SU-DHL-6 (cell line): ENCODE data around the gene CDH13.

Source experiments
- H2AFZ ChIP-seq: fragments of 200-600 bp; sonication (generic); 2 replicates; pipeline ENCODE4 v1.6.1; 2014; ENCODE audit warnings: low read depth, mild to moderate bottlenecking, moderate library complexity, mixed read lengths, antibody characterized with exemption, low read length; ENCODE audit not compliant: severe bottlenecking
- H3F3A ChIP-seq: fragments of 200-600 bp; shearing (Covaris generic); 2 replicates; pipeline ENCODE4 v1.6.0; 2016; ENCODE audit warnings: antibody characterized with exemption, mild to moderate bottlenecking; ENCODE audit not compliant: insufficient read depth
- H3K27ac ChIP-seq: fragments of 200-600 bp; sonication (generic); 2 replicates; pipeline ENCODE4 v1.5.1; 2016; ENCODE audit warnings: low read depth, mild to moderate bottlenecking, low read length, moderate library complexity, mixed read lengths
- H3K27me3 ChIP-seq: fragments of 200-600 bp; sonication (generic), shearing (Covaris generic); 2 replicates; pipeline ENCODE4 v1.6.0; 2014; ENCODE audit warnings: mild to moderate bottlenecking, low read length
- H3K36me3 ChIP-seq: fragments of 200-600 bp; sonication (generic); 2 replicates; pipeline ENCODE4 v1.6.1; 2014; ENCODE audit warnings: mild to moderate bottlenecking, low read length, mixed read lengths
- H3K4me2 ChIP-seq: fragments of 300-600, 200-600 bp; shearing (Covaris generic), sonication (generic); 2 replicates; pipeline ENCODE4 v1.6.0; 2014; ENCODE audit warnings: low read length, low read depth, mild to moderate bottlenecking; ENCODE audit not compliant: poor library complexity, severe bottlenecking
- H3K4me3 ChIP-seq: fragments of 200-600 bp; sonication (generic); 2 replicates; pipeline ENCODE4 v1.5.1; 2014; ENCODE audit warnings: antibody characterized with exemption, low read length, mild to moderate bottlenecking, mixed read lengths; ENCODE audit not compliant: insufficient read depth, poor library complexity, severe bottlenecking
- H3K79me2 ChIP-seq: fragments of 200-600 bp; sonication (generic); 2 replicates; pipeline ENCODE4 v1.6.1; 2014; ENCODE audit warnings: mild to moderate bottlenecking, low read length, moderate library complexity; ENCODE audit not compliant: insufficient read depth
- H3K9ac ChIP-seq: fragments of 200-600 bp; sonication (generic); 2 replicates; pipeline ENCODE4 v1.7.0; 2014; ENCODE audit warnings: mild to moderate bottlenecking, low read length
- H3K9me2 ChIP-seq: fragments of 200-600 bp; sonication (generic); replicated peaks from 2 replicates; pipeline ENCODE4 v1.6.1; 2014; ENCODE audit warnings: low read length; ENCODE audit not compliant: insufficient read depth
- H3K9me3 ChIP-seq: fragments of 200-600 bp; sonication (generic); 2 replicates; pipeline ENCODE4 v1.6.1; 2014; ENCODE audit warnings: low read length, mixed read lengths; ENCODE audit not compliant: insufficient read depth
- H4K20me1 ChIP-seq: fragments of 200-600 bp; sonication (generic); 2 replicates; pipeline ENCODE4 v1.6.1; 2014; ENCODE audit warnings: low read depth, mild to moderate bottlenecking, antibody characterized with exemption, low read length, moderate library complexity, mixed read lengths
- EZH2phosphoT487 ChIP-seq: fragments of 200-600 bp; sonication (generic), shearing (Covaris generic); conservative IDR thresholded peaks from 2 replicates; pipeline ENCODE4 v1.6.1; 2018; ENCODE audit warnings: mild to moderate bottlenecking, antibody characterized with exemption, low read length, moderate library complexity, mixed read lengths
- TF ChIP-seq, protein P1 (sequence below): fragments of 200-600 bp; sonication (generic); IDR thresholded peaks from one replicate; pipeline ENCODE4 v1.5.1; 2017; ENCODE audit warnings: antibody characterized with exemption, mild to moderate bottlenecking, low read length, moderate library complexity; ENCODE audit not compliant: insufficient read depth, poor library complexity, severe bottlenecking

CDH13 gene

DNA sequence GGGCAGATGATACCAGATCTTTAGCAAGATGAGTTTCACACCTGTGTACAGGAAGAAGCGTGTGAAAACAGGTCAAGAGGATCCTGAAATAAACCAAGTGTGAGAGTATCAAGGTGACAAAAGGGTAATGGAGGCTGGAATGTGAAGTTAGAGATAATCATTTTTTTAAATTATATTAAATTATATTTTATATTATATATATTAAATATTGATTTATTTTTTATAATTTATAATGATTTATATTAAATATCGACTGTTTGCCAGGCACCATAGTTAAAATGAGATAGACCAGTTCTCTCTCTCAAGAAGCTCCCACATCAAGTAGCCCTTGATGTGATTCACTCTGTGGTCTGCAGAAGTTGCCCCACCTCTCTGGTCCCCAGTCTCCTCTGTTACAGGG lies 820.8 kb downstream of the CDH13 start:
- H3K4me3 ChIP-seq, result no peak overlapping the region
- H3K9ac ChIP-seq, result no peak overlapping the region
- no peaks in the 10 kb centered on the region for H3K27me3 ChIP-seq
- H3K27ac ChIP-seq, result no peak overlapping the region
- TF ChIP-seq, protein P1, sequence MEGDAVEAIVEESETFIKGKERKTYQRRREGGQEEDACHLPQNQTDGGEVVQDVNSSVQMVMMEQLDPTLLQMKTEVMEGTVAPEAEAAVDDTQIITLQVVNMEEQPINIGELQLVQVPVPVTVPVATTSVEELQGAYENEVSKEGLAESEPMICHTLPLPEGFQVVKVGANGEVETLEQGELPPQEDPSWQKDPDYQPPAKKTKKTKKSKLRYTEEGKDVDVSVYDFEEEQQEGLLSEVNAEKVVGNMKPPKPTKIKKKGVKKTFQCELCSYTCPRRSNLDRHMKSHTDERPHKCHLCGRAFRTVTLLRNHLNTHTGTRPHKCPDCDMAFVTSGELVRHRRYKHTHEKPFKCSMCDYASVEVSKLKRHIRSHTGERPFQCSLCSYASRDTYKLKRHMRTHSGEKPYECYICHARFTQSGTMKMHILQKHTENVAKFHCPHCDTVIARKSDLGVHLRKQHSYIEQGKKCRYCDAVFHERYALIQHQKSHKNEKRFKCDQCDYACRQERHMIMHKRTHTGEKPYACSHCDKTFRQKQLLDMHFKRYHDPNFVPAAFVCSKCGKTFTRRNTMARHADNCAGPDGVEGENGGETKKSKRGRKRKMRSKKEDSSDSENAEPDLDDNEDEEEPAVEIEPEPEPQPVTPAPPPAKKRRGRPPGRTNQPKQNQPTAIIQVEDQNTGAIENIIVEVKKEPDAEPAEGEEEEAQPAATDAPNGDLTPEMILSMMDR, result no peak
- no peak for TF ChIP-seq EZH2phosphoT487
- H3K9me2 ChIP-seq, result no peaks in the 10 kb centered on the region
- no peaks in the 10 kb centered on the region for H3K9me3 ChIP-seq
- no peaks in the 10 kb centered on the region for H3F3A ChIP-seq
- no peaks in the 10 kb centered on the region for H3K79me2 ChIP-seq
- H3K36me3 ChIP-seq, result no peaks in the 10 kb centered on the region
- H2AFZ ChIP-seq, result no peak overlapping the region
- no peaks in the 10 kb centered on the region for H4K20me1 ChIP-seq
- H3K4me2 ChIP-seq, result no peak overlapping the region

- no peak for TF ChIP-seq EZH2phosphoT487
- TF ChIP-seq, protein P1, result no peak
- no peaks in the 10 kb centered on the region for H3F3A ChIP-seq
- no peaks in the 10 kb centered on the region for H3K9me3 ChIP-seq
These were observed 823.1 kb downstream of the CDH13 start for GRCh38 chr16:83449861-83450260.

DNA sequence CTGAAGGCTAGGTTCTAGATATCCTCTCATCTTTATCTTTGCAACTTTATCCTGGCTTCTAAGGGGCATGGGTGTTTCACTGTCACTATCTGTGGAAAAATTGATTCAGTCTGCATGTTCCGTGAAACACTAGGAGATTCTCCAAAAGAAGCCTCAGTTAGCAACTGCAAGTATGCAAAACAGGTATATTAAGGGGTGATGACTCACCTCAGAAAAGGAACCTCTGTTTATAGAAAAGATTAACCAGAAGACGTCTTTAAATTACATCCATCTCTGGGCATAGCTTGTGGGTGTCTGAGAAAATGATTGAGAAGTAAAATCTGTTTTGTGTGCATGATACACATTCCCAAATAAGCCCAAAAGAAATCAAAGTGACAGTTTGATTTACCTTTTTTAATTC lies 827.2 kb downstream of the CDH13 start:
- no peak overlapping the region for H3K4me2 ChIP-seq
- no peaks in the 10 kb centered on the region for H3K36me3 ChIP-seq
- no peaks in the 10 kb centered on the region for H4K20me1 ChIP-seq
- no peaks in the 10 kb centered on the region for H3K9me2 ChIP-seq
- TF ChIP-seq, protein P1, result no peak
- no peak for TF ChIP-seq EZH2phosphoT487
- H3F3A ChIP-seq, result no peaks in the 10 kb centered on the region
- H2AFZ ChIP-seq, result no peak overlapping the region
- H3K9ac ChIP-seq, result no peak overlapping the region
- H3K4me3 ChIP-seq, result no peak overlapping the region
- H3K79me2 ChIP-seq, result no peaks in the 10 kb centered on the region
- H3K27me3 ChIP-seq, result no peaks in the 10 kb centered on the region
- H3K27ac ChIP-seq, result no peak overlapping the region
- H3K9me3 ChIP-seq, result no peaks in the 10 kb centered on the region

More at GRCh38 chr16:83449861-83450260, 823.1 kb downstream of the CDH13 start:
- no peak overlapping the region for H3K9ac ChIP-seq
- no peaks in the 10 kb centered on the region for H4K20me1 ChIP-seq
- no peak overlapping the region for H3K4me3 ChIP-seq
- no peaks in the 10 kb centered on the region for H3K79me2 ChIP-seq
- H3K4me2 ChIP-seq, result no peak overlapping the region
- no peaks in the 10 kb centered on the region for H3K9me2 ChIP-seq
- H3K27ac ChIP-seq, result no peak overlapping the region
- H2AFZ ChIP-seq, result no peak overlapping the region
- no peaks in the 10 kb centered on the region for H3K27me3 ChIP-seq
- no peaks in the 10 kb centered on the region for H3K36me3 ChIP-seq

DNA sequence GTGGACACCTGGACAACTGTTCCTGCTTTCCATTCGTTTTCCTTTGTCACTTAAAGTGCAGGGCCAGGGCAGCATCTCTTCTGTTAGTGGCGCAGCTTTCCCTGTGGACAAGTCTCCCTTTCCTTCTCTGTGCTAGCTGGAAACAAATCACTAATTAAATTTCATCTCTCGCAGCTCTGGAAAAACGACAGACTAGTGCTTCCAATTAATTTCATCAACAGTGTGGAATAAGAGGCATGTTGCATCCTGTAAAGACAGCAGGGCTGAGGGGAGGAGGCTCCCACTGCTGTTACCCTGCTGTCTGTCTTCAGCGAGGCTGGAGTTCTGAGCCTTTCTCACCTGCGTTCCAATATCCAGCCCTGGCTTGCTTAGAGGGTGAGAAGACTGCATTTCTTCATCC lies 828.9 kb downstream of the CDH13 start:
- Histone ChIP-seq H3K4me2 (no peak overlapping the region), H4K20me1 (no peaks in the 10 kb centered on the region), H3K4me3 (no peak overlapping the region), H2AFZ (no peak overlapping the region), H3K27ac (no peak overlapping the region), H3K9me3 (no peaks in the 10 kb centered on the region), H3K36me3 (no peaks in the 10 kb centered on the region), H3K79me2 (no peaks in the 10 kb centered on the region), H3K9me2 (no peaks in the 10 kb centered on the region), H3K9ac (no peak overlapping the region), H3K27me3 (no peaks in the 10 kb centered on the region), H3F3A (no peaks in the 10 kb centered on the region)
- no peak for TF ChIP-seq EZH2phosphoT487
- TF ChIP-seq, protein P1, result no peak
